HCT116 (cell line): ENCODE results near the gene MRPS7. TPM values are rescaled to one million over a fixed set of nuclear protein-coding genes. Genes with fewer than 3 reads are reported as not detected.

Source experiments
- ATAC-seq: fragments of 200-7000 bp; cut with Tn5 transposase; 2 replicates; pipeline ENCODE4 v1.9.1; 2020; ENCODE audit warnings: mild to moderate bottlenecking, moderate library complexity
- BruUV-seq: library from RNA; stranded (reverse); fragments of 400-500 nt; replicated peaks from 2 replicates; lab custom pipeline; 2021; lab: Mats Ljungman, UMichigan
- CTCF ChIA-PET: fragments of 300-600 bp; sonication (Branson Sonifier 250); formaldehyde crosslinking; loops from one replicate; lab custom pipeline; 2021; ENCODE audit warnings: antibody characterized with exemption; lab: Charles Lee
- POLR2A ChIA-PET: fragments of 300-600, 350-600 bp; sonication (Branson Sonifier 250); formaldehyde crosslinking; loops from one replicate; lab custom pipeline; 2021; ENCODE audit warnings: antibody characterized with exemption; lab: Charles Lee
- RAD21 ChIA-PET, 2 experiments: fragments of 300-600 bp; sonication (Branson Sonifier 250); formaldehyde crosslinking; loops; one replicate each; lab custom pipeline; 2023; ENCODE audit warnings: low total read pairs in 2 of 2; ENCODE audit not compliant: uncharacterized antibody in 2 of 2, unreplicated experiment in 2 of 2, low non-redundant PET in 1 of 2; lab: Charles Lee
- DNase-seq: peaks from one replicate; pipeline ENCODE4 v3.0.0-alpha.2; 2010; ENCODE audit warnings: low read depth, low spot score
- H2AFZ ChIP-seq: fragments of 200-600 bp; shearing (Covaris generic), sonication (generic); 2 replicates; pipeline ENCODE4 v1.6.1; 2017; ENCODE audit warnings: low read depth, mixed run types, mixed read lengths, antibody characterized with exemption, low read length; ENCODE audit not compliant: poor library complexity, severe bottlenecking
- H3K27ac ChIP-seq: 2 replicates; pipeline ENCODE4 v1.5.1; 2012; ENCODE audit warnings: low read depth, low read length
- H3K27me3 ChIP-seq: fragments of 200-600 bp; sonication (generic); 2 replicates; pipeline ENCODE4 v1.6.1; 2016; ENCODE audit warnings: mixed run types, low read length, mixed read lengths; ENCODE audit not compliant: insufficient read depth
- H3K36me3 ChIP-seq, 2 experiments: fragments of 200-500 bp in 1 of 2; fragments of 200-600 bp in 1 of 2; sonication (Bioruptor generic) in 1 of 2; sonication (generic) in 1 of 2; 2 replicates each; pipeline versions ENCODE4 v1.5.1 to v1.6.1; 2014 to 2016; ENCODE audit warnings: low read length in 2 of 2, inconsistent platforms in 1 of 2, mixed read lengths in 1 of 2, mixed run types in 1 of 2; ENCODE audit not compliant: insufficient read depth in 2 of 2, control insufficient read depth in 1 of 2
- H3K4me1 ChIP-seq, 2 experiments: fragments of 200-600 bp in 1 of 2; sonication (generic) in 1 of 2; 2 replicates each; pipeline versions ENCODE4 v1.5.1 to v1.6.1; 2012 to 2017; ENCODE audit warnings: low read length in 2 of 2, inconsistent platforms in 1 of 2, mild to moderate bottlenecking in 1 of 2, mixed read lengths in 1 of 2, mixed run types in 1 of 2, moderate library complexity in 1 of 2; ENCODE audit not compliant: insufficient read depth in 2 of 2, control insufficient read depth in 1 of 2
- H3K4me2 ChIP-seq: fragments of 200-600 bp; sonication (generic); 2 replicates; pipeline ENCODE4 v1.6.1; 2017; ENCODE audit warnings: mixed run types, low read length, mixed read lengths
- H3K4me3 ChIP-seq, 2 experiments: fragments of 200-600 bp in 1 of 2; sonication (generic) in 1 of 2; replicated peaks in 1 of 2; 2 replicates each; pipeline ENCODE4 v1.5.1; 2011 to 2016; ENCODE audit warnings: low read length in 2 of 2, control low read depth in 1 of 2, low read depth in 1 of 2, mild to moderate bottlenecking in 1 of 2, mixed read lengths in 1 of 2, mixed run types in 1 of 2
- H3K79me2 ChIP-seq: fragments of 200-600 bp; sonication (generic); 2 replicates; pipeline ENCODE4 v1.6.1; 2017; ENCODE audit warnings: mild to moderate bottlenecking, mixed run types, low read length, moderate library complexity, mixed read lengths; ENCODE audit not compliant: insufficient read depth
- H3K9ac ChIP-seq: fragments of 200-600 bp; sonication (generic); 2 replicates; pipeline ENCODE4 v1.6.1; 2016; ENCODE audit warnings: low read length, mixed read lengths
- H3K9me2 ChIP-seq: fragments of 200-600 bp; sonication (generic), shearing (Covaris generic); 2 replicates; pipeline ENCODE4 v1.6.1; 2017; ENCODE audit warnings: mixed run types, mild to moderate bottlenecking, moderate library complexity; ENCODE audit not compliant: insufficient read depth
- H3K9me3 ChIP-seq, 2 experiments: fragments of 200-500 bp in 1 of 2; fragments of 200-600 bp in 1 of 2; sonication (Bioruptor generic) in 1 of 2; sonication (generic) in 1 of 2; 2 replicates each; pipeline ENCODE4 v1.6.1; 2014 to 2017; ENCODE audit warnings: low read length in 2 of 2, mixed read lengths in 2 of 2, inconsistent platforms in 1 of 2, low read depth in 1 of 2, mild to moderate bottlenecking in 1 of 2, mixed run types in 1 of 2, moderate library complexity in 1 of 2; ENCODE audit not compliant: control insufficient read depth in 1 of 2, insufficient read depth in 1 of 2
- H4K20me1 ChIP-seq: fragments of 200-600 bp; sonication (generic), shearing (Covaris generic); 2 replicates; pipeline ENCODE4 v1.6.1; 2017; ENCODE audit warnings: mixed run types, mild to moderate bottlenecking, moderate library complexity; ENCODE audit not compliant: insufficient read depth
- ATF3 ChIP-seq: IDR thresholded peaks from 2 replicates; pipeline ENCODE4 v1.6.1; 2012
- CBX3 ChIP-seq: IDR thresholded peaks from 2 replicates; pipeline ENCODE4 v1.6.1; 2012; ENCODE audit warnings: low read depth
- CEBPB ChIP-seq: IDR thresholded peaks from 2 replicates; pipeline ENCODE4 v1.6.1; 2012; ENCODE audit warnings: low read depth
- CTCF ChIP-seq, 3 experiments: fragments of 200-600 bp in 1 of 3; sonication (generic) in 1 of 3; IDR thresholded peaks in 2 of 3; conservative IDR thresholded peaks in 1 of 3; 2 replicates each; pipeline ENCODE4 v1.5.1; 2012 to 2017; ENCODE audit warnings: low read depth in 2 of 3, low read length in 2 of 3, antibody characterized with exemption in 1 of 3, borderline replicate concordance in 1 of 3, control low read depth in 1 of 3, mild to moderate bottlenecking in 1 of 3, mixed read lengths in 1 of 3, mixed run types in 1 of 3, moderate library complexity in 1 of 3; ENCODE audit not compliant: insufficient read depth in 1 of 3
- ELF1 ChIP-seq: IDR thresholded peaks from 2 replicates; pipeline ENCODE4 v1.6.1; 2012; ENCODE audit warnings: low read depth, borderline replicate concordance
- FOSL1 ChIP-seq: IDR thresholded peaks from 2 replicates; pipeline ENCODE4 v1.6.1; 2012; ENCODE audit warnings: low read depth
- POLR2A ChIP-seq: IDR thresholded peaks from 2 replicates; pipeline ENCODE4 v1.7.0; 2011; ENCODE audit warnings: borderline replicate concordance; ENCODE audit not compliant: insufficient read depth, insufficient read length; ENCODE audit errors: extremely low read depth
- POLR2AphosphoS5 ChIP-seq: IDR thresholded peaks from 2 replicates; pipeline ENCODE4 v1.6.1; 2011; ENCODE audit warnings: mild to moderate bottlenecking, low read depth, low read length, moderate library complexity
- RAD21 ChIP-seq: IDR thresholded peaks from 2 replicates; pipeline ENCODE4 v1.6.1; 2012; ENCODE audit warnings: low read depth, mild to moderate bottlenecking
- SRF ChIP-seq: IDR thresholded peaks from 2 replicates; pipeline ENCODE4 v1.6.1; 2012; ENCODE audit warnings: low read depth
- YY1 ChIP-seq: IDR thresholded peaks from 2 replicates; pipeline ENCODE4 v1.6.1; 2011; ENCODE audit warnings: low read length, low read depth, moderate library complexity, mild to moderate bottlenecking; ENCODE audit not compliant: insufficient replicate concordance; ENCODE audit errors: extremely low read depth
- ZFX ChIP-seq: fragments of 450-650 bp; IDR thresholded peaks from 2 replicates; pipeline ENCODE4 v1.6.1; 2017
- intact Hi-C: fragments of 100-400 bp; cut with micrococcal nuclease; formaldehyde crosslinking; loops from 2 replicates; pipeline ENCODE4 v1.10.0; 2022
- total RNA-seq: library from RNA; stranded (reverse); gene quantifications from one replicate; pipeline ENCODE4 v1.2.1, GENCODE V29; 2021; ENCODE audit not compliant: unreplicated experiment

The MRPS7 gene
- total RNA-seq, 1 experiment from 2014 or later, result 104 TPM

DNA sequence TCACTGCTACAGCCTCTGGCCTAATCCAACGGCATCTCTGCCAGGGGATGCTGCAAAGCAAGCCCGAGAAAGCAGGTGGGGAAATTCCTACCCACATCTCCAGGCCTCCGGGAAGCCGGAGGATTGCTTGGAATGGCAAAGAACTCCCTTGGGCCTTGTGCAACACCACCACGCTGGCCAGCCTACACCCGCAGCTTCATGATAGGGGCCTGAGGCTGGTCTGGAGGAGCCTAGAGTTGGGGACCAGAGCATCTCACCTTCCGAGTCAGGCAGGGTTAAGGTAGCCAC lies 20.6 kb upstream of the MRPS7 start:
- no peak overlapping the region for H2AFZ ChIP-seq

GRCh38 chr17:75241502-75241901 lies 20.2 kb upstream of the MRPS7 start:
- H3K27me3 ChIP-seq, result no peaks in the 10 kb centered on the region
- H3K4me1 ChIP-seq, result peaks cover 0 to 11% of the 10 kb centered on the region in 2 experiments; a peak in 1 of 4 replicates
- ChIA-PET POLR2A (no interaction called here), CTCF (interaction anchor here (2.0 to 3.3 kb wide), 3 partner anchors 19 to 229 kb away, joined by 4 to 30 read pairs (median 16); partner anchors contain the start of genes GGA3, MRPL58 and MRPS7), RAD21 (no interaction called here)
- H2AFZ ChIP-seq, result no peak overlapping the region
- H3K4me2 ChIP-seq, result no peak overlapping the region
- H3K36me3 ChIP-seq, result peaks cover 64 to 83% of the 10 kb centered on the region in 2 experiments
- H3K9ac ChIP-seq, result no peak overlapping the region
- DNase-seq, result no peak
- no TSS peak for BruUV-seq
- intact Hi-C loops, result loop anchor here (2.0 kb wide), 1 partner anchor 163 kb away; the partner anchor contains the start of gene GRB2
- peaks cover 1% of the 10 kb centered on the region; the same call in 1 of the 2 replicates for H3K79me2 ChIP-seq
- H3K4me3 ChIP-seq, result no peak overlapping the region
- H3K27ac ChIP-seq, result no peak overlapping the region
- ATAC-seq, result no peak
- no peaks in the 10 kb centered on the region for H3K9me2 ChIP-seq
- H4K20me1 ChIP-seq, result peaks cover 6% of the 10 kb centered on the region; the same call in 1 of the 2 replicates
- no peaks in the 10 kb centered on the region for H3K9me3 ChIP-seq
- TF ChIP-seq ZFX, result no peak
- TF ChIP-seq FOSL1, result no peak
- no peak for TF ChIP-seq YY1
- no peak for TF ChIP-seq CTCF (IDR thresholded peaks at IDR 0.05 in 2 of 3, conservative IDR thresholded peaks at IDR 0.05 in 1 of 3; ENCODE audit: borderline replicate concordance in 1 of 3, insufficient read depth in 1 of 3, low read depth in 2 of 3, low read length in 2 of 3)
- TF ChIP-seq POLR2AphosphoS5, result no peak
- TF ChIP-seq CEBPB, result no peak
- no peak for TF ChIP-seq CBX3
- TF ChIP-seq RAD21, result no peak
- no peak for TF ChIP-seq ATF3
- TF ChIP-seq POLR2A, result no peak
- no peak for TF ChIP-seq SRF
- no peak for TF ChIP-seq ELF1

More for the DNA sequence above, 20.6 kb upstream of the MRPS7 start:
- H3K27me3 ChIP-seq, result no peaks in the 10 kb centered on the region
- H3K9ac ChIP-seq, result no peak overlapping the region
- no peak for TF ChIP-seq CTCF (IDR thresholded peaks at IDR 0.05 in 2 of 3, conservative IDR thresholded peaks at IDR 0.05 in 1 of 3; ENCODE audit: borderline replicate concordance in 1 of 3, insufficient read depth in 1 of 3, low read depth in 2 of 3, low read length in 2 of 3)
- TF ChIP-seq, all 23 proteins: peak for 0
- ChIA-PET CTCF (interaction anchor here (0.8 to 3.3 kb wide), 18 partner anchors 8 to 286 kb away, joined by 3 to 30 read pairs (median 7); partner anchors contain the start of genes GGA3, GRB2, JPT1 and MIF4GD), RAD21 (no interaction called here), POLR2A (interaction anchor here (1.0 to 1.5 kb wide), 2 partner anchors 21 to 127 kb away, joined by 3 to 6 read pairs; partner anchors contain the start of genes GGA3 and MRPS7)
- intact Hi-C loops, result loop anchor here (2.0 kb wide), 1 partner anchor 164 kb away; the partner anchor contains the start of gene GRB2
- Histone ChIP-seq H3K9me3 (no peaks in the 10 kb centered on the region), H3K27ac (peak overlapping the region; percentile 40; the same call in 1 of the 2 replicates), H3K4me2 (no peak overlapping the region), H3K79me2 (no peaks in the 10 kb centered on the region), H4K20me1 (peaks cover 6% of the 10 kb centered on the region; the same call in 1 of the 2 replicates), H3K4me3 (no peak overlapping the region), H3K9me2 (no peaks in the 10 kb centered on the region), H3K4me1 (peaks cover 0 to 11% of the 10 kb centered on the region in 2 experiments; a peak in 1 of 4 replicates), H3K36me3 (peaks cover 64 to 83% of the 10 kb centered on the region in 2 experiments)
- no peak for ATAC-seq
- DNase-seq, result no peak
- BruUV-seq, result no TSS peak
